Activated CD8-positive, alpha-beta T cell treated with anti-CD3 and anti-CD28 coated beads, Interleukin-2, amount 10 ng/mL, durations not matched to agents 7 days and 5 days (primary cell): ENCODE measurements around the gene MOSMO. TPM values are rescaled to one million over a fixed set of nuclear protein-coding genes. Genes with fewer than 3 reads are reported as not detected.
"Not testable (repeated sequence)": the region's sequence is repeated elsewhere in the genome, so short reads cannot be mapped to it uniquely, and the experiment has no call there.

Experiments used
- ATAC-seq: fragments of 150-1000 bp; cut with Tn5 transposase; one replicate; pipeline ENCODE4 v1.10.0; 2021; ENCODE audit warnings: moderate library complexity
- CTCF ChIA-PET: fragments of 350-600 bp; sonication (Branson Sonifier 250); formaldehyde crosslinking; loops from one replicate; lab custom pipeline; 2021; ENCODE audit warnings: antibody characterized with exemption; lab: Charles Lee
- POLR2A ChIA-PET: fragments of 350-600 bp; sonication (Branson Sonifier 250); formaldehyde crosslinking; loops from one replicate; lab custom pipeline; 2021; ENCODE audit warnings: antibody characterized with exemption; lab: Charles Lee
- DNase-seq: peaks from one replicate; pipeline ENCODE4 v3.0.0-alpha.2; 2020
- H3K27ac Mint-ChIP-seq: one replicate; pipeline ENCODE4 v1.8.0; 2021; ENCODE audit warnings: mild to moderate bottlenecking, mixed read lengths
- H3K27me3 Mint-ChIP-seq: one replicate; pipeline ENCODE4 v1.8.0; 2021; ENCODE audit warnings: low read depth, mixed read lengths
- H3K36me3 Mint-ChIP-seq: one replicate; pipeline ENCODE4 v1.8.0; 2021; ENCODE audit warnings: low read depth, mixed read lengths
- H3K4me1 Mint-ChIP-seq: one replicate; pipeline ENCODE4 v1.8.0; 2021; ENCODE audit warnings: low read depth, mixed read lengths
- H3K4me3 Mint-ChIP-seq: one replicate; pipeline ENCODE4 v1.8.0; 2021; ENCODE audit warnings: mild to moderate bottlenecking, mixed read lengths
- H3K9me3 Mint-ChIP-seq: one replicate; pipeline ENCODE4 v1.8.0; 2022; ENCODE audit warnings: mixed read lengths; ENCODE audit not compliant: insufficient read depth
- total RNA-seq, 2 experiments: library from RNA; stranded (reverse); gene quantifications; one replicate each; pipeline ENCODE4 v1.2.3, GENCODE V29; 2021

MOSMO gene
- total RNA-seq, 2 experiments from 2014 or later = 11.4 to 11.9 TPM

GRCh38 chr16:22123146-22123545, 115.2 kb downstream of the MOSMO start:
- Mint-ChIP-seq H3K4me1 (no peaks in the 10 kb centered on the region), H3K9me3 (no peaks in the 10 kb centered on the region), H3K27ac (no peak overlapping the region), H3K4me3 (no peak overlapping the region), H3K36me3 (no peaks in the 10 kb centered on the region), H3K27me3 (peaks cover 2% of the 10 kb centered on the region)
- CTCF ChIA-PET = interaction anchor here (1.0 kb wide), 1 partner anchor 65 kb away, joined by 4 read pairs; no protein-coding TSS in a partner anchor
- DNase-seq (no peak), ATAC-seq (no peak)
- POLR2A ChIA-PET = no interaction called here

- POLR2A ChIA-PET = no interaction called here
- CTCF ChIA-PET = no interaction called here
Observed at GRCh38 chr16:22123759-22124490, 116.0 kb downstream of the MOSMO start.

DNA sequence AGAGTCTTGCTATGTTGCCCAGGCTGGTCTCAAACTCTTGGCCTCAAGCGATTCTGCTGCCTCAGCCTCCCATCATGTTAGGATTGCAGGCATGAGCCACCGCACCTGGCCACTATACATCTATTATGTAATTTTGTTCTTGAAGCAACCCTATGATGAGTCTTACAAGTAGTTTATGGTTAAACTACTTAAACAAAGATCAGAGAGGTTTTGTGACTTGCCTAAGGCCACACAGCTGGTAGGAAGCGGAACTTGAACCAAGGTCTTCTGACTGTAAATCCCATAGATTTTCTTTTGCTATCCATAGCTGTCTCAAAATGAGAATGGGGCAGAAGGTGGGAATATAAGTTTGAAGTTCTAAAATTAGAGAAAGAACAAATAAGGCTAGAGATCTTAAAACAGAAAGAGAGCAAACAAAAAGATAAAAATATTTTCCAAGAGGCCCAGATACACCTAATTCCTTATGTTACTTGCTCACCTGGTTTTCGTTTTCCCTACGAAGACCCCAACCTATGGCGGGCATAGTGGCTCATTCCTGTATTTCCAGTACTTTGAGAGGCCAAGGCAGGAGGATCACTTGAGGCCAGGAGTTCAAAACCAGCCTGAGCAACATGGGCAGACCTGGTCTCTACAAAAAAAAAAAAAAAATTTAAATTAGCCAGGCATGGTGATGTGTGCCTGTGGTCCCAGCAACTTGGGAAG, 116.8 kb downstream of the MOSMO start:
- CTCF ChIA-PET = no interaction called here
- no peak overlapping the region for H3K4me3 Mint-ChIP-seq
- POLR2A ChIA-PET = no interaction called here
- H3K9me3 Mint-ChIP-seq = no peaks in the 10 kb centered on the region
- no peak for DNase-seq
- no peaks in the 10 kb centered on the region for H3K36me3 Mint-ChIP-seq
- ATAC-seq = no peak
- H3K4me1 Mint-ChIP-seq = no peaks in the 10 kb centered on the region
- H3K27ac Mint-ChIP-seq = no peak overlapping the region
- peaks cover 6% of the 10 kb centered on the region for H3K27me3 Mint-ChIP-seq

More at GRCh38 chr16:22123759-22124490, 116.0 kb downstream of the MOSMO start:
- Mint-ChIP-seq H3K4me3 (no peak overlapping the region), H3K27ac (no peak overlapping the region), H3K27me3 (peaks cover 2% of the 10 kb centered on the region), H3K9me3 (no peaks in the 10 kb centered on the region), H3K36me3 (no peaks in the 10 kb centered on the region), H3K4me1 (no peaks in the 10 kb centered on the region)
- DNase-seq (no peak), ATAC-seq (no peak)

GRCh38 chr16:22126037-22126558, 118.2 kb downstream of the MOSMO start:
- Mint-ChIP-seq H3K27me3 (peaks cover 6% of the 10 kb centered on the region), H3K9me3 (no peaks in the 10 kb centered on the region), H3K4me3 (no peak overlapping the region), H3K4me1 (no peaks in the 10 kb centered on the region), H3K36me3 (no peaks in the 10 kb centered on the region), H3K27ac (no peak overlapping the region)
- ChIA-PET CTCF (no interaction called here), POLR2A (no interaction called here)
- DNase-seq (no peak), ATAC-seq (no peak)

GRCh38 chr16:22128537-22128936, 120.6 kb downstream of the MOSMO start:
- H3K36me3 Mint-ChIP-seq, CTCF ChIA-PET, POLR2A ChIA-PET: not testable (repeated sequence)

DNA sequence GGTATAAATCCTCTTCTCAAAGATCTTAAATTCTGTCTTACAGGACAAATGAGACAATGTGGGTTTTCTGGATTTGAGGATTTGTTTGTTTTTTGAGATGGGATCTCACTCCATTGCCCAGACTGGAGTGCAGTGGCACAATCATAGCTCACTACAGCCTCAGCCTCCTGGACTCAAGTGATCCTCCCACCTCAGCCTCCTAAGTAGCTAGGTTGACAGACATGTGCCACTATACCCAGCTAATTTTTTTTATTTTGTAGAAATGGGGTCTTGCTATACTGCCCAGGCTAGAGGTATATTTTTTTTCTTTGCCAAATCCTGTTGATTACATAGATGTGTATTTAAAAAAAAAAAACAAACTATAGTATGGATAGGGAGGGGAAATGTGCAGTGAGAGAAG, 122.6 kb downstream of the MOSMO start:
- H3K27ac Mint-ChIP-seq = no peak overlapping the region
- ATAC-seq = no peak

More at GRCh38 chr16:22128537-22128936, 120.6 kb downstream of the MOSMO start:
- not testable (repeated sequence) for H3K4me3 Mint-ChIP-seq, DNase-seq, ATAC-seq, H3K9me3 Mint-ChIP-seq, H3K27me3 Mint-ChIP-seq, H3K4me1 Mint-ChIP-seq, H3K27ac Mint-ChIP-seq

DNA sequence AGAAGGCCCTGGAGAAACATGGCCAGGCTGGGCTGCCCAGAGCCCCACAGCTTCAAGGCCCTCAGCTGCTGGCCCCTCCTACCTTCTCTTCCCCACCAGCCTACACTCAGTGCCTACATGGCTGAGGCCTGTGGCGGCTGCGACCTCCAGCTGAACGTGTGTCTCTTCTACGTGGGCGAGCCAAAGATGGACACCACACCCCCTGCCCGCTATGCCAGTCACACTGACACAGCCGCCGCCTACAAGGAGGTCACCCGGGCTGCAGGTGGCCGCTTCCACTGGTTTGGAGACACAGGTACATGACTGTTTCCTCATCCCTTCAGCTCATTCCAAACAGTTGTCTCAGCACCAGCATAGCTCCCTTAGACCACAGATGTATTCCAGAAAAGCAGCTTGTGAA, 124.9 kb downstream of the MOSMO start:
- no peak for ATAC-seq
- Mint-ChIP-seq H3K4me3 (no peak overlapping the region), H3K27me3 (peaks cover 7% of the 10 kb centered on the region), H3K9me3 (no peaks in the 10 kb centered on the region), H3K4me1 (no peaks in the 10 kb centered on the region), H3K27ac (no peak overlapping the region), H3K36me3 (no peaks in the 10 kb centered on the region)
- POLR2A ChIA-PET = no interaction called here
- CTCF ChIA-PET = no interaction called here
- no peak for DNase-seq

More for the DNA sequence above, 122.6 kb downstream of the MOSMO start:
- POLR2A ChIA-PET = no interaction called here
- Mint-ChIP-seq H3K27me3 (peaks cover 4% of the 10 kb centered on the region), H3K36me3 (no peaks in the 10 kb centered on the region), H3K4me1 (no peaks in the 10 kb centered on the region), H3K9me3 (no peaks in the 10 kb centered on the region), H3K4me3 (no peak overlapping the region)
- no peak for DNase-seq
- CTCF ChIA-PET = no interaction called here

Other genes with a start within 250 kb of the MOSMO start
- gene NPIPB4, start 150.4 kb upstream of the MOSMO start, total RNA-seq = 100 to 1,000 TPM; 150 to 168 TPM
- gene UQCRC2, start 54.8 kb upstream of the MOSMO start, total RNA-seq = 100 to 1,000 TPM; 231 to 238 TPM
- not detected for gene PDZD9, start 7.0 kb upstream of the MOSMO start, total RNA-seq
- gene VWA3A, start 84.4 kb downstream of the MOSMO start, total RNA-seq = under 1 TPM in 1 of 2 experiments, not detected in 1; 0.18 TPM
- gene SDR42E2, start 154.4 kb downstream of the MOSMO start, total RNA-seq = under 1 TPM in 1 of 2 experiments, not detected in 1; 0.16 TPM
- 10 to 100 TPM; 27.7 to 28.9 TPM for gene EEF2K, start 198.2 kb downstream of the MOSMO start, total RNA-seq